ENCODE results near the gene PRMT2. TPM values are rescaled to one million over a fixed set of nuclear protein-coding genes. Genes with fewer than 3 reads are reported as not detected.

Gene PRMT2
- total RNA-seq, 2 donors from 2014 or later = 73.6 to 87.1 TPM

DNA sequence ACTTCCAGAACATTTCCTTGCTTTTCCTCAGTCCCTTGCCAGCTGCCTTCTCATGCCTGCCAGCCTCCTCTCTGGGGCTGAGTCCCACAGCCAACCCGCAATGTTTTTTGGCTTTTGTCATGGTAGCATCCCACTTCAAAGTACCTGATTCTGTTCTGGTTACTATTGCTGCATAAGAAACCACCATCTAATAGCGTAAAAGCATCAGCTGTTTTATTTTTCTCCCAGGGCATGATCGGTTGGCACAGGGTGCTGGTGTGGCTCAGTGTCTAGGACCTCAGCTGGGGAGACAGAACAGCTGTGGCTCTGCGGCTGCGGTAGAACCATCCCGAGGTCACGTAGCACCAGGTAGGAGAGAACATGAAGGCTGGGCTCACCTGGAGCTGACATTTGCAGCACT, 8.9 kb upstream of the PRMT2 start:
- WGBS, 2 experiments (ENCODE audit: insufficient coverage in 1 of 2, insufficient read length in 1 of 2) = 97 to 100% methylated on average over 5 to 7 of the region's 7 CpGs
- H3K9me3 Mint-ChIP-seq = peaks cover 19% of the 10 kb centered on the region
- no peak overlapping the region for H3K27ac Mint-ChIP-seq
- TF ChIP-seq, protein P1, sequence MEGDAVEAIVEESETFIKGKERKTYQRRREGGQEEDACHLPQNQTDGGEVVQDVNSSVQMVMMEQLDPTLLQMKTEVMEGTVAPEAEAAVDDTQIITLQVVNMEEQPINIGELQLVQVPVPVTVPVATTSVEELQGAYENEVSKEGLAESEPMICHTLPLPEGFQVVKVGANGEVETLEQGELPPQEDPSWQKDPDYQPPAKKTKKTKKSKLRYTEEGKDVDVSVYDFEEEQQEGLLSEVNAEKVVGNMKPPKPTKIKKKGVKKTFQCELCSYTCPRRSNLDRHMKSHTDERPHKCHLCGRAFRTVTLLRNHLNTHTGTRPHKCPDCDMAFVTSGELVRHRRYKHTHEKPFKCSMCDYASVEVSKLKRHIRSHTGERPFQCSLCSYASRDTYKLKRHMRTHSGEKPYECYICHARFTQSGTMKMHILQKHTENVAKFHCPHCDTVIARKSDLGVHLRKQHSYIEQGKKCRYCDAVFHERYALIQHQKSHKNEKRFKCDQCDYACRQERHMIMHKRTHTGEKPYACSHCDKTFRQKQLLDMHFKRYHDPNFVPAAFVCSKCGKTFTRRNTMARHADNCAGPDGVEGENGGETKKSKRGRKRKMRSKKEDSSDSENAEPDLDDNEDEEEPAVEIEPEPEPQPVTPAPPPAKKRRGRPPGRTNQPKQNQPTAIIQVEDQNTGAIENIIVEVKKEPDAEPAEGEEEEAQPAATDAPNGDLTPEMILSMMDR (conservative IDR thresholded peaks at IDR 0.05) = no peak
- Histone ChIP-seq H3K36me3 (ENCODE audit: control insufficient read depth, insufficient read depth, low read length) (no peaks in the 10 kb centered on the region), H3K9ac (ENCODE audit: extremely low read depth, low read length, poor library complexity, severe bottlenecking) (no peak overlapping the region), H3K4me1 (ENCODE audit: control insufficient read depth, insufficient read depth, low read length) (no peaks in the 10 kb centered on the region), H3K27ac (ENCODE audit: low read depth, low read length) (no peak overlapping the region), H3K4me3 (ENCODE audit: low read length) (no peak overlapping the region), H3K9me3 (ENCODE audit: control insufficient read depth, low read length) (peaks cover 6% of the 10 kb centered on the region), H3K27me3 (ENCODE audit: control insufficient read depth, insufficient read depth, low read length, poor library complexity, severe bottlenecking) (no peaks in the 10 kb centered on the region)
- no peak for DNase-seq
- H3K27me3 Mint-ChIP-seq (ENCODE audit: insufficient read depth) = peaks cover 4% of the 10 kb centered on the region
- H3K4me1 Mint-ChIP-seq = peaks cover 5% of the 10 kb centered on the region
- H3K4me3 Mint-ChIP-seq = no peak overlapping the region
- H3K36me3 Mint-ChIP-seq (ENCODE audit: low read depth) = no peaks in the 10 kb centered on the region

GRCh38 chr21:46626975-46627501, 8.4 kb upstream of the PRMT2 start:
- Mint-ChIP-seq H3K9me3 (peaks cover 19% of the 10 kb centered on the region), H3K4me1 (peaks cover 5% of the 10 kb centered on the region), H3K27ac (no peak overlapping the region), H3K36me3 (ENCODE audit: low read depth) (no peaks in the 10 kb centered on the region), H3K27me3 (ENCODE audit: insufficient read depth) (peaks cover 4% of the 10 kb centered on the region), H3K4me3 (no peak overlapping the region)
- H3K9me3 ChIP-seq (ENCODE audit: control insufficient read depth, low read length) = peaks cover 6% of the 10 kb centered on the region
- no peaks in the 10 kb centered on the region for H3K27me3 ChIP-seq (ENCODE audit: control insufficient read depth, insufficient read depth, low read length, poor library complexity, severe bottlenecking)
- no peak overlapping the region for H3K4me3 ChIP-seq (ENCODE audit: low read length)
- no peaks in the 10 kb centered on the region for H3K4me1 ChIP-seq (ENCODE audit: control insufficient read depth, insufficient read depth, low read length)
- TF ChIP-seq, protein P1 (conservative IDR thresholded peaks at IDR 0.05) = no peak
- 70 to 78% methylated on average over 4 to 6 of the region's 6 CpGs for WGBS, 2 experiments (ENCODE audit: insufficient coverage in 1 of 2, insufficient read length in 1 of 2)
- no peak overlapping the region for H3K27ac ChIP-seq (ENCODE audit: low read depth, low read length)
- H3K9ac ChIP-seq (ENCODE audit: extremely low read depth, low read length, poor library complexity, severe bottlenecking) = no peak overlapping the region
- H3K36me3 ChIP-seq (ENCODE audit: control insufficient read depth, insufficient read depth, low read length) = no peaks in the 10 kb centered on the region
- DNase-seq = no peak

DNA sequence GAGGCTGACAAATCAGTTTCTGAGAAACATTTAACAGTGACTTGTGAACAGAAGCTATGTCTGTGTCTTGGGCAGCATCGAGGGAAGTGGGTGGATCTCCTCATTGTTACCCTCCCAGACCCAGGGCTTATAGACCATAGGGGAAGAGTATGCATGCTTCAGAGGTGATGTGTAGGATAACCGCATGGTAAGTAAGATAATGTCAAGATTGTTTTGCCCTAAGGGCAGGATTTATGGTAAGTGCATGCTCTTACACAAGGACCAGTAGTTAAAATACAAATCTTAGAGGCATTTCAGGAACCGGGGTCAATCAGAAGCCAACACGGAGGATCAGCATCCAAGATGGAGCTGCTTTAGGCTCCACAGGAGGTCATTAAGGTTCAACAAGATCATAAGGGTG, 7.7 kb upstream of the PRMT2 start:
- no peak overlapping the region for H3K4me3 ChIP-seq (ENCODE audit: low read length)
- no peaks in the 10 kb centered on the region for H3K27me3 ChIP-seq (ENCODE audit: control insufficient read depth, insufficient read depth, low read length, poor library complexity, severe bottlenecking)
- H3K27ac Mint-ChIP-seq = no peak overlapping the region
- no peak overlapping the region for H3K4me3 Mint-ChIP-seq
- no peaks in the 10 kb centered on the region for H3K36me3 ChIP-seq (ENCODE audit: control insufficient read depth, insufficient read depth, low read length)
- H3K9me3 ChIP-seq (ENCODE audit: control insufficient read depth, low read length) = peaks cover 6% of the 10 kb centered on the region
- peaks cover 19% of the 10 kb centered on the region for H3K9me3 Mint-ChIP-seq
- no peaks in the 10 kb centered on the region for H3K4me1 ChIP-seq (ENCODE audit: control insufficient read depth, insufficient read depth, low read length)
- no peak for DNase-seq
- WGBS, 2 experiments (ENCODE audit: insufficient coverage in 1 of 2, insufficient read length in 1 of 2) = 89 to 94% methylated on average over 2 to 4 of the region's 4 CpGs
- H3K9ac ChIP-seq (ENCODE audit: extremely low read depth, low read length, poor library complexity, severe bottlenecking) = no peak overlapping the region
- TF ChIP-seq, protein P1 (conservative IDR thresholded peaks at IDR 0.05) = no peak
- no peaks in the 10 kb centered on the region for H3K36me3 Mint-ChIP-seq (ENCODE audit: low read depth)
- H3K27ac ChIP-seq (ENCODE audit: low read depth, low read length) = no peak overlapping the region
- H3K4me1 Mint-ChIP-seq = peaks cover under 1% of the 10 kb centered on the region
- H3K27me3 Mint-ChIP-seq (ENCODE audit: insufficient read depth) = peaks cover 4% of the 10 kb centered on the region

All from endodermal cell (in vitro differentiated cells).